Central memory CD8-positive, alpha-beta T cell (primary cell): Measurements from ENCODE around the gene ZIC1.

ENCODE experiments used
- ATAC-seq: fragments of 150-1000 bp; cut with Tn5 transposase; replicated peaks from 2 replicates; pipeline ENCODE4 v1.10.0; 2022; ENCODE audit warnings: mild to moderate bottlenecking, moderate FRiP score, moderate number of reproducible peaks; ENCODE audit not compliant: poor library complexity, severe bottlenecking; ENCODE audit errors: extremely low read depth
- DNase-seq, 2 donors: peaks; one replicate each; pipeline ENCODE4 v3.0.0; 2021; ENCODE audit warnings: low spot score in 2 of 2
- H3K27ac Mint-ChIP-seq: one replicate; pipeline ENCODE4 v1.8.0; 2022; ENCODE audit warnings: low read depth, mild to moderate bottlenecking, moderate library complexity, mixed read lengths
- H3K27me3 Mint-ChIP-seq: one replicate; pipeline ENCODE4 v1.8.0; 2022; ENCODE audit warnings: mixed read lengths
- H3K36me3 Mint-ChIP-seq: one replicate; pipeline ENCODE4 v1.8.0; 2022; ENCODE audit warnings: mild to moderate bottlenecking, moderate library complexity, mixed read lengths; ENCODE audit not compliant: insufficient read depth
- H3K4me1 Mint-ChIP-seq: one replicate; pipeline ENCODE4 v1.8.0; 2022; ENCODE audit warnings: mixed read lengths
- H3K4me3 Mint-ChIP-seq: one replicate; pipeline ENCODE4 v1.8.0; 2022; ENCODE audit warnings: mild to moderate bottlenecking, moderate library complexity, mixed read lengths
- H3K9me3 Mint-ChIP-seq: one replicate; pipeline ENCODE4 v1.8.0; 2022; ENCODE audit warnings: mixed read lengths

ZIC1 gene

DNA sequence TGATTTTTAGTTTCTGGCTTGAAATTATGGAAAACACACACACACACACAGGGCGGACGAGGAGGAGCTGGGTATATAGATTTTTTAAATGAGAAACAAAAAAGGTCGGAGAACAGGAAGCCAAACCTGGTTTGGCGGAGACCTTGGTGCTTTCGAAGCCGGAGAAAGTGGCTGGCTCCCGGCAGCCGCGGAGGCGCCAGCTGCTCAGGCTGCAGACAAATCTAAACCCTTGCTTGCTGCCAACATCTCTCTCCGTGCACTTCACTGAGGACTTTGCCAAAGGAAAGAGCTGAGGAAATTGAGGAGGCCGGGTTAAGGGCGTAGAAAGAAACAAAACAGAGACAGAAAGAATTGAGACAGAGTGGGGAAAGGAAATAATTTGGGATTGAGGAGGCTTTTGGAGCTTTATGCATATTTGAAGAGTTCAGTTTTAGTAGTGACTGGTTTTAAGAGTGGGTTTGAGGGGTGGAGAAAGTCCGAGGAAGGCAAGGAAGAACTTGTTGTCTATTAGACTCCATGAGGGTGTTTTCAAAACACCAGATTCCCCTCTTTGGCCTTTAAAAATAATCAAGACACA, 2.2 kb downstream of the ZIC1 start:
- ATAC-seq (no peak), DNase-seq (no peak)
- peaks cover 11% of the 10 kb centered on the region for H3K36me3 Mint-ChIP-seq
- peaks cover 10% of the 10 kb centered on the region for H3K9me3 Mint-ChIP-seq
- H3K4me3 Mint-ChIP-seq: peak overlapping the region; percentile 61
- no peak overlapping the region for H3K27ac Mint-ChIP-seq
- H3K4me1 Mint-ChIP-seq: peaks cover 8% of the 10 kb centered on the region
- peaks cover 88% of the 10 kb centered on the region for H3K27me3 Mint-ChIP-seq

DNA sequence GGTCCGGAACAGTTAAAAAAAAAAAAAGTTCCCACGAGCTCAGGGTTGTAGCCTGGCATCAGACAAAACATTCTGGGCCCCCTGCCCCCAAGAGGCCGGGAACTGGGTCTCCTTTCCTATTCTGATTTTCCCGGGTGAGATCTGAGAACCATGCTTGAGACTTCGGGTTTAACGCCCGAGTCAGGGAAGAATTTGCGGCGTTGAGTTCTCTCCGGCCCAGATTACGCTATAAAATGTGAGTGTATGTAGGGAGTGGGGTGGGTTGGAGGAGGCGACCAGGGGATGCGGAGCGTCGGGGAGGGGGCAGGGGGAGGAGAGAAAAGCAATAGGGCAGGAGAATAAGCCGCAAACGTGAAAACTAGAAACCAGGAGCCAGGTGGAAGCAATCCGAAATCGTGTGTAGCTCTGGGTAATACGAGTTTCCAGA, 2.7 kb downstream of the ZIC1 start:
- no peak overlapping the region for H3K27ac Mint-ChIP-seq
- DNase-seq (no peak), ATAC-seq (no peak)
- H3K4me3 Mint-ChIP-seq: no peak overlapping the region
- H3K4me1 Mint-ChIP-seq: peaks cover 8% of the 10 kb centered on the region
- peaks cover 87% of the 10 kb centered on the region for H3K27me3 Mint-ChIP-seq
- peaks cover 11% of the 10 kb centered on the region for H3K36me3 Mint-ChIP-seq
- H3K9me3 Mint-ChIP-seq: peaks cover 10% of the 10 kb centered on the region

GRCh38 chr3:147412261-147412916, 3.2 kb downstream of the ZIC1 start:
- Mint-ChIP-seq H3K36me3 (peaks cover 11% of the 10 kb centered on the region), H3K27ac (no peak overlapping the region), H3K9me3 (peaks cover 10% of the 10 kb centered on the region), H3K27me3 (peaks cover 87% of the 10 kb centered on the region), H3K4me1 (peaks cover 8% of the 10 kb centered on the region), H3K4me3 (peak overlapping the region; percentile 26)
- DNase-seq (no peak), ATAC-seq (no peak)

DNA sequence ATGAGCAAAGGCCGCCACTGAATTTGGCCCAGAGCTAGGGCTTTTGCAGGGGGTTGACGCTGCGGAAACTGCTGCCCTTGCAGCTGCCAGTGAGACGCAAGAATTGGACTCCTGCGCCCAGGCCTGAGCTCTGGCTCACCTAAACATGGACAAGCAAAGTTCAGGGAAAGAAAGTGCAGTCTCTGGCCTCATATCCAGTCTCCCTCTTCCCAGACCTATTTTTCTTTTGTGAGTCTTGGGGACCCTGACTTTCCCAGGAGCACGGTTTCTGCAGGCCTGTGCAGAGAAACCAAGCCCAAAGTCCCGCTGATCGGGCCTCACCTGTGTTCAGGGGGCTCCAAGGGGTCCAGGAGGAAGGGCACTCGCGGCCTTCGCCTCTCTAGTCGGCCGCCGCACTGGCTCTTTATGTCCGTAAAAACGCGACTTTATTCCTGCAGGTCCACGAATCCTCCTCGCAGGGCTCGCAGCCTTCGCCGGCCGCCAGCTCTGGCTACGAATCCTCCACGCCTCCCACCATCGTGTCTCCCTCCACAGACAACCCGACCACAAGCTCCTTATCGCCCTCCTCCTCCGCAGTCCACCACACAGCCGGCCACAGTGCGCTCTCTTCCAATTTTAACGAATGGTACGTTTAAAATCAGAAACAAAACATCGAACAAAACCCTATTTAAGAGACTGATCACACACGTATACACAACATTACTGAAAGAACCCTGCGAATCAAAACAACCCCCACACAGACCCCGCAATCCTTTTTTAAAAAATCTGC, 3.9 kb downstream of the ZIC1 start:
- H3K9me3 Mint-ChIP-seq: peaks cover 7% of the 10 kb centered on the region
- peak overlapping the region; percentile 68 for H3K4me3 Mint-ChIP-seq
- peak overlapping the region; percentile 67 for H3K27ac Mint-ChIP-seq
- DNase-seq: no peak
- no peak for ATAC-seq
- H3K36me3 Mint-ChIP-seq: peaks cover 11% of the 10 kb centered on the region
- peaks cover 87% of the 10 kb centered on the region for H3K27me3 Mint-ChIP-seq
- peaks cover 8% of the 10 kb centered on the region for H3K4me1 Mint-ChIP-seq

DNA sequence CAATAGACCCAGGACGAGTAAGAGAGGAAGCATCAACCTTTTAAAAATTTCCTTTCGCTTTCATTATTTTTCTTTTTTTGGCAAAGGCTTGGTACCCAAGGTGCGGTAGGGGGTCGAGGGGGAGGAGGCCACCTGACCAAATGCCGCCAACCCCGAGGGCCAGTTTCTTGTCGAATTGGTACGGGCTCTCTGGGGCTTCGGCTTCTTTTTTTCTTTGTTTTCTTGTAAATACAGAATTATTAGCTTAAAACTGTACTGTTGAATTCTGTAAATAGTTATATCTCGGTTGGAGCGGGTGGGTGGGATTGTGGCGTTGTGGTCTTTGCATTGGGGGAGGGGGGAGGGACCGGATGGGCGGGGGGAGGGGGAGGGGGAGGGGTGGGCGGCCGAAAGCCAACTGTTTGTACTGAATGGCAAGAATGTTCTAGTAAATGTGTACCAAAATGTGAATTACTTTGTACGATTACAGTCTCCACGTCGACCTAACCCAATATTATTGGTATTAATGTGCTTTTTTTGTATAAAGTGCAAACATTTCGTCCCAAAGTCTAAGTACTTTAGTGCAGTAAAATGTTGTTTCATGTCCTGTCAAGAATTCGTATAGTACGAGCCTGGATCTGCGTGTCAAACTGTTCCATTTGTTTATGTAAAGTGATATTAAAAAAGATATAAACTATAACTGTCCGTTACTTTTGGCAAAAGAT, 4.7 kb downstream of the ZIC1 start:
- peak overlapping the region; percentile 68 for H3K4me3 Mint-ChIP-seq
- DNase-seq (no peak), ATAC-seq (no peak)
- peaks cover 8% of the 10 kb centered on the region for H3K4me1 Mint-ChIP-seq
- H3K36me3 Mint-ChIP-seq: peaks cover 12% of the 10 kb centered on the region
- H3K9me3 Mint-ChIP-seq: no peaks in the 10 kb centered on the region
- peak overlapping the region; percentile 67 for H3K27ac Mint-ChIP-seq
- H3K27me3 Mint-ChIP-seq: peaks cover 87% of the 10 kb centered on the region

DNA sequence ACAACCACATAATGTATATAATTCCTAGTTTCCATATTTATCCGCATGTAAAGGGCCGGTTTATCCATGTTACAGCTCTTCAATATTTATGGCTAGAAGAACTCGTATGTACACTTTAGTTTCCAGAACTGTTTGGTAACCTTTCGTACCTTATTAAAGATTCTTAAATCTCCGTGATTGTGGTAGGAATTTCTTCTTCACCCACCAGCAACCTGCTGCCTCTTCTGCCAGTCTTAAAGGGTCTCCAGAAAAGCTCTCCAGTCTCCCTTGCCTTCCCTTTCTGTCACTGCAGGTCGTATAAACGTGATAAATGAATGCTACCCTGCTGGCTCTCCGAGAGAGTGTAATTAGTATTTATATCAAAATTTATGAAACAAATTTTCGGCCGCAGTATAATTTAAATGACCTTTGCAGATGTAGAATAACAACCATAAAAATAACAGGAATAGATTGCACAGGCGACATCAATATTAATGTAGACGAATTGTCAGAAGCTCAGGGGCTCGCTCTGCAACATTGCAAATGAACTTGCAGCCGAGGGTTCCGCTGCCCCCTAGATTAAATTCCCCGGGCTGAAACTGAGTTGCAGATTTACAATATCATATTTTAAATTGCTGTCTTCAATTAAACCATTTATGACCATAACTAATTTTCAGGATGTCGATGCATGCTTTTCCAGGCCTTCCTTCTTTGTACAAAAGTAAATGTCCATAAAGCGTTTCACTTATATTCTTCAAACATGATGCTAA, 5.4 kb downstream of the ZIC1 start:
- Mint-ChIP-seq H3K36me3 (peaks cover 10% of the 10 kb centered on the region), H3K27ac (no peak overlapping the region)
- no peak for ATAC-seq

DNA sequence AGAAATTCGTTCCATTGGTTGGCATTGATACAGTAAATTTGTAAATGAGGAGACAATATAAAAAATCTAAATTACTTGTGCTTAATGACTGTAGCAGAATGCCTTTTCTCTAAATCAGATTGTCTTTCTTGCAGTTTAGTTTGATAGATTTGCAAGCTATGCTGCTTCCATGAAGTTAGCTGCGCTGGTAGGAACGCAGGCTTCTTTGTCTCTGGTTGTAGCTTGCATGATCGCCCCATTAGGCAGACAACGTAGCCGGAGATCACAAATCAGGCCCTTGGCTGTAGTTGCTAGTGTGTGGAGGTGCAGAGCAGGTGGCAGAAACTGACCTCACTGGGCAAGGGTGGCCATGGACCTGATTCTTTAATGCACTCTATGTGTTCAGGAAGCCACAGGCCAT, 6.1 kb downstream of the ZIC1 start:
- Mint-ChIP-seq H3K4me3 (no peak overlapping the region), H3K9me3 (no peaks in the 10 kb centered on the region), H3K27me3 (peaks cover 95% of the 10 kb centered on the region), H3K36me3 (peaks cover 10% of the 10 kb centered on the region), H3K4me1 (peaks cover 8% of the 10 kb centered on the region), H3K27ac (no peak overlapping the region)
- no peak for DNase-seq
- ATAC-seq: no peak

More for the DNA sequence above, 5.4 kb downstream of the ZIC1 start:
- H3K4me3 Mint-ChIP-seq: no peak overlapping the region
- H3K4me1 Mint-ChIP-seq: peaks cover 8% of the 10 kb centered on the region
- H3K9me3 Mint-ChIP-seq: no peaks in the 10 kb centered on the region
- DNase-seq: no peak
- peaks cover 88% of the 10 kb centered on the region for H3K27me3 Mint-ChIP-seq

DNA sequence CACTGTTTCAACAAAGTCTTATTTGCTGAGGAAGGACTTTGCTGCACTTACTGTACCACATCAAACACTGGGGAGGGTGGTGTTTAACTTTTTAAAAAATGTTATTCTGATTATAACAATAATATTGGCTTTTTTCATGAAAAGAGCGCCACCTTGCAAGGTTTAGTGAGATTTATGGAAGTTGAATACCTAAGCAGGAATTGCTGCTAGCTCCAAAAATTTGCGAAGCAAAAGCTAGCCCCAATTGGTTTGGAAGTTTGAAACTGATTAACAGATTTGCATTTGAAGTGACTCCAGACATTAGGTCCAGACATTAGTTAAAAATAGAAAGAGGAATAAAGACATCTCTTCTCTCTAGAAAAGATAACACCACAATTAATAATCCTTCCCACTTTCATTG, 6.7 kb downstream of the ZIC1 start:
- Mint-ChIP-seq H3K27me3 (peaks cover 98% of the 10 kb centered on the region), H3K36me3 (peaks cover 8% of the 10 kb centered on the region), H3K27ac (no peak overlapping the region), H3K9me3 (no peaks in the 10 kb centered on the region), H3K4me3 (no peak overlapping the region), H3K4me1 (peaks cover 8% of the 10 kb centered on the region)
- ATAC-seq (no peak), DNase-seq (no peak)

DNA sequence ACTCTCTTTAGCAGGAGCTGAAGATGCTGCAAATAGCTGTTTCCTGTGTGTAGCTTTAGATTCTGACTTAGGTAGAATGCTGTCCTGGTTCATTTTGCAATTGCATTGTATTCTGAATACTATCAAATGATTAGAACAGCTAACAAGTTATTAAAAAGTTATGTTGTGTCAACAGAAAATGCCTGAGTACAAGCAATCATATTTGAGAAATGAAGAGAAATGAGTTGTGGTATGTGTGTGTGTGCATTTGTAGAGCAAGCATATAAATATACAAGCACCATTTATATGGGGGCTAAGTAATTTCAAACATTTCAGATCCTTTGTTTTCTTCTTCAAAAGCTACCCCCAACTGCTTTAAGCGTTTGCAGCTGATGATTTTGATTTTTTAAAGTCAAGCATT, 7.8 kb downstream of the ZIC1 start:
- Mint-ChIP-seq H3K27me3 (peaks cover 93% of the 10 kb centered on the region), H3K4me3 (no peak overlapping the region), H3K4me1 (peaks cover 8% of the 10 kb centered on the region), H3K27ac (no peak overlapping the region), H3K9me3 (no peaks in the 10 kb centered on the region), H3K36me3 (peaks cover 6% of the 10 kb centered on the region)
- no peak for ATAC-seq
- DNase-seq: no peak

DNA sequence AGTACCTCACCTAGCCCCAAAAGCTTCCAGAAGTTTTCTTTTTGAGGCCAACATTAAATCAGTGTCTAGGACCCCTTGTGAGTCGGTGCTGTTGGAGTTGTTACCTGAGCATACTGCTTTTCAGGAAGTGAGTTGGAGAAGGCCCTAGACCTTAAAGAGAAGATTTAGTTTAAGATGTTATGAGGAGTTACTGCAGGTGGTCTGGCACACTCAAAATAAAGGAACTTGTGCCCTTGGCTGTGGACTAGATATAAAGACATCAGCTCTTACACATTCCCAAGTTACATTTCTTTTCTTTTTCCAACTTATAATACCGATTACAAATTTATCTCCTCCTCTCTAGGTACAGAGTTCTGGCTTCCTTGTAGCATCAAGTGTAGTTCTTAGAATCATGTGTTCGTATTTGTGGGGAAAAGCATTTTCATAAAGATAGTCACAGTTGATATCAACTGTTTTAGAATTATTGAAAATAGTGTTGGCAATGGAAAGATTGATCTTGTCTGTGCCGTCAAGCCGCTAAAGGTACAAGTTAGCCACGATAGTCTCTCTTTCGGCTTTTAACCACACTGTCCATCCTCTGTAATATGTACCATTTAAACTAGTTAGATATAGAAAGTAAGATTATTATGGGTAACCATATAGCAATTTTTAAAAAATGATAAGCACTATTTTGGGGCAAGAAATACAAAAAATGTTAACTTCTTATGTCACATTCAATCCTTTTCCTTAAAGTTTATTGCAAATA, 8.6 kb downstream of the ZIC1 start:
- ATAC-seq (no peak), DNase-seq (no peak)
- peaks cover 4% of the 10 kb centered on the region for H3K36me3 Mint-ChIP-seq
- no peak overlapping the region for H3K4me3 Mint-ChIP-seq
- peaks cover 93% of the 10 kb centered on the region for H3K27me3 Mint-ChIP-seq
- H3K9me3 Mint-ChIP-seq: no peaks in the 10 kb centered on the region
- no peak overlapping the region for H3K27ac Mint-ChIP-seq
- peaks cover 8% of the 10 kb centered on the region for H3K4me1 Mint-ChIP-seq

- H3K36me3 Mint-ChIP-seq: peaks cover 3% of the 10 kb centered on the region
- DNase-seq (no peak), ATAC-seq (no peak)
- peaks cover 93% of the 10 kb centered on the region for H3K27me3 Mint-ChIP-seq
- H3K9me3 Mint-ChIP-seq: no peaks in the 10 kb centered on the region
- no peak overlapping the region for H3K4me3 Mint-ChIP-seq
- H3K4me1 Mint-ChIP-seq: peaks cover 4% of the 10 kb centered on the region
- no peak overlapping the region for H3K27ac Mint-ChIP-seq
These were observed 9.2 kb downstream of the ZIC1 start for GRCh38 chr3:147418371-147418781.
